Uterus (tissue), 2 donors: ENCODE results near the gene ERICH3.

Source experiments
- POLR2A ChIP-seq, 2 donors: fragments of 450-650 bp; IDR thresholded peaks; one replicate each; pipeline ENCODE4 v1.6.1; 2016; ENCODE audit warnings: antibody characterized with exemption in 2 of 2, mild to moderate bottlenecking in 1 of 2, moderate library complexity in 1 of 2
- TF ChIP-seq, protein P1 (sequence below), 4 experiments: fragments of 200-600 bp in 2 of 4; fragments of 450-650 bp in 2 of 4; sonication (generic) in 2 of 4; IDR thresholded peaks; one replicate each; pipeline ENCODE4 v1.5.1; 2016 to 2019; ENCODE audit warnings: antibody characterized with exemption in 4 of 4, mild to moderate bottlenecking in 2 of 4, moderate library complexity in 1 of 4

DNA sequence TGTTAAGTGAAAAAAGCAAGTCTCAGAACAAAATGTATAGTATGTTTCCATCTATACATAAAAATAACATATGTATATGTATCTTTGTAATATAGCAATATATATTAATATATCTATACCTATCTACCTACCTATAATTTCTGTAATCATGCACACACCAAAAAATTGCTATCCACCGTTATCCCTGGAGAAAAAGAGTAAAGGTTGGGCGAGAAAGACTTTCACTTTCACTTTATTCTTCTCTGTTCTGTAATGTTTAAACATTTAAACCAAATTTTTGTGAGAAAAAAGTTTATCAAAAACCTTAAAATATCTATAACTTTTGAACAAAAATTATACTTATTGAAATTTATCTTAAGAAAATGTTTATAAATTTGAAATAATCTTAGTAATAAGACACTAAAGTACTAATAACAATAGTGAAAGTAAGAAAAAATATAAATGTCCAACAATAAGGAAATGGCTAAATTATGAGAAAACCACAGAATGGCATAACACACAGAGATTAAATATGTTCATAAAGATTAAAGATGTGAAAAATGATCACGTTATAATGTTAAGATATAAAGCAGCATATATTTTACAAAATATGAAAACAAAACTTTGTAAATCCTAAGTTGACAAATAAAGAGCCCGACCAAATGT, 87.2 kb downstream of the ERICH3 start:
- TF ChIP-seq, protein P1, sequence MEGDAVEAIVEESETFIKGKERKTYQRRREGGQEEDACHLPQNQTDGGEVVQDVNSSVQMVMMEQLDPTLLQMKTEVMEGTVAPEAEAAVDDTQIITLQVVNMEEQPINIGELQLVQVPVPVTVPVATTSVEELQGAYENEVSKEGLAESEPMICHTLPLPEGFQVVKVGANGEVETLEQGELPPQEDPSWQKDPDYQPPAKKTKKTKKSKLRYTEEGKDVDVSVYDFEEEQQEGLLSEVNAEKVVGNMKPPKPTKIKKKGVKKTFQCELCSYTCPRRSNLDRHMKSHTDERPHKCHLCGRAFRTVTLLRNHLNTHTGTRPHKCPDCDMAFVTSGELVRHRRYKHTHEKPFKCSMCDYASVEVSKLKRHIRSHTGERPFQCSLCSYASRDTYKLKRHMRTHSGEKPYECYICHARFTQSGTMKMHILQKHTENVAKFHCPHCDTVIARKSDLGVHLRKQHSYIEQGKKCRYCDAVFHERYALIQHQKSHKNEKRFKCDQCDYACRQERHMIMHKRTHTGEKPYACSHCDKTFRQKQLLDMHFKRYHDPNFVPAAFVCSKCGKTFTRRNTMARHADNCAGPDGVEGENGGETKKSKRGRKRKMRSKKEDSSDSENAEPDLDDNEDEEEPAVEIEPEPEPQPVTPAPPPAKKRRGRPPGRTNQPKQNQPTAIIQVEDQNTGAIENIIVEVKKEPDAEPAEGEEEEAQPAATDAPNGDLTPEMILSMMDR (IDR thresholded peaks at IDR 0.05): no peak
- no peak for TF ChIP-seq POLR2A (IDR thresholded peaks at IDR 0.05)
